ENCODE results near the gene C6orf52. TPM values are rescaled to one million over a fixed set of nuclear protein-coding genes. Genes with fewer than 3 reads are reported as not detected.

C6orf52 gene
- total and polyA plus RNA-seq, 2 donors (not counting 3 experiments of a cell fraction or from before 2014, with no cell fraction given), result 0.54 TPM; not detected in 1

DNA sequence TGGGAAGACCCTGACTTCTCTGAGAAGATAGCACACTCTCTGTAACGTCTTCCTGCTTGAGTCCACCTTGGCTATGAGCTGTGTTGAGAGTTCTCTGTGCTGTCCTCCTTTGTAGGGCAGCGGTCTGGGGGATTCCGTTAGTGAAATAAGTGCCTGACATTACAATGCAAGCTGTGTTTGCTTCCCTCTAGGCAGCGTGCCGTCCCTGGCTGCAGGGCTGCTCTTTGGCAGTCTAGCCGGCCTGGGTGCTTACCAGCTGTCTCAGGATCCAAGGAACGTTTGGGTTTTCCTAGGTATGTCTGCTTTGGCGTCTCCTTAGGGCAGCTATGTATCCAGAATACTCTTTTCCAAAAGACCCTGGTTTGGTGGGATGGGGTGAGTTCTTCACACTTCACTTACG, 31.3 kb upstream of the C6orf52 start:
- no peak for FAIRE-seq
- no peaks in the 10 kb centered on the region for H4K20me1 ChIP-seq (replicated peaks; ENCODE audit: control insufficient read depth, extremely low read depth, insufficient read depth, low read length)
- no peak overlapping the region for H3K27ac ChIP-seq (ENCODE audit: insufficient read depth, low read depth, low read length)
- H3K27me3 ChIP-seq (ENCODE audit: control insufficient read depth in 2 of 2, insufficient read depth in 2 of 2, low read length in 2 of 2), result no peaks in the 10 kb centered on the region
- no peak overlapping the region for H3K9ac ChIP-seq (replicated peaks; ENCODE audit: extremely low read depth, insufficient read depth, low read length)
- H3K4me2 ChIP-seq (ENCODE audit: insufficient read depth, low read length), result no peak overlapping the region
- no peak overlapping the region for H3K4me3 ChIP-seq (replicated peaks in 1 of 3; ENCODE audit: insufficient read depth in 1 of 3, low read depth in 1 of 3, low read length in 3 of 3)
- H3K9me1 ChIP-seq (replicated peaks; ENCODE audit: control insufficient read depth, extremely low read depth, insufficient read depth, low read length), result no peaks in the 10 kb centered on the region
- POLR2A ChIA-PET, result no interaction called here
- H3K36me3 ChIP-seq (ENCODE audit: control insufficient read depth in 2 of 2, extremely low read depth in 1 of 2, insufficient read depth in 2 of 2, low read length in 2 of 2), result no peaks in the 10 kb centered on the region
- DNase-seq (ENCODE audit: low read depth, low spot score), result no peak
- TF ChIP-seq, protein P1, sequence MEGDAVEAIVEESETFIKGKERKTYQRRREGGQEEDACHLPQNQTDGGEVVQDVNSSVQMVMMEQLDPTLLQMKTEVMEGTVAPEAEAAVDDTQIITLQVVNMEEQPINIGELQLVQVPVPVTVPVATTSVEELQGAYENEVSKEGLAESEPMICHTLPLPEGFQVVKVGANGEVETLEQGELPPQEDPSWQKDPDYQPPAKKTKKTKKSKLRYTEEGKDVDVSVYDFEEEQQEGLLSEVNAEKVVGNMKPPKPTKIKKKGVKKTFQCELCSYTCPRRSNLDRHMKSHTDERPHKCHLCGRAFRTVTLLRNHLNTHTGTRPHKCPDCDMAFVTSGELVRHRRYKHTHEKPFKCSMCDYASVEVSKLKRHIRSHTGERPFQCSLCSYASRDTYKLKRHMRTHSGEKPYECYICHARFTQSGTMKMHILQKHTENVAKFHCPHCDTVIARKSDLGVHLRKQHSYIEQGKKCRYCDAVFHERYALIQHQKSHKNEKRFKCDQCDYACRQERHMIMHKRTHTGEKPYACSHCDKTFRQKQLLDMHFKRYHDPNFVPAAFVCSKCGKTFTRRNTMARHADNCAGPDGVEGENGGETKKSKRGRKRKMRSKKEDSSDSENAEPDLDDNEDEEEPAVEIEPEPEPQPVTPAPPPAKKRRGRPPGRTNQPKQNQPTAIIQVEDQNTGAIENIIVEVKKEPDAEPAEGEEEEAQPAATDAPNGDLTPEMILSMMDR (IDR thresholded peaks at IDR 0.05; ENCODE audit: extremely low read depth in 1 of 2, insufficient read depth in 1 of 2, low read depth in 1 of 2, low read length in 2 of 2), result no peak
- TF ChIP-seq GATA2 (IDR thresholded peaks at IDR 0.05; ENCODE audit: insufficient read depth, insufficient read length, low read depth, low read length) (no peak), FOS (IDR thresholded peaks at IDR 0.05; ENCODE audit: borderline replicate concordance, insufficient read depth, low read length) (no peak), JUN (IDR thresholded peaks at IDR 0.05; ENCODE audit: borderline replicate concordance, insufficient read depth, insufficient read length, low read depth) (no peak), MYC (IDR thresholded peaks at IDR 0.05; ENCODE audit: low read depth, low read length) (no peak), POLR2AphosphoS5 (IDR thresholded peaks at IDR 0.05; ENCODE audit: insufficient read depth, low read depth, low read length) (no peak), POLR2A (IDR thresholded peaks at IDR 0.05; ENCODE audit: low read depth, low read length) (no peak), EZH2 (IDR thresholded peaks at IDR 0.05; ENCODE audit: borderline replicate concordance, low read depth, low read length, severe bottlenecking) (no peak)
- TF ChIP-seq, protein P2, sequence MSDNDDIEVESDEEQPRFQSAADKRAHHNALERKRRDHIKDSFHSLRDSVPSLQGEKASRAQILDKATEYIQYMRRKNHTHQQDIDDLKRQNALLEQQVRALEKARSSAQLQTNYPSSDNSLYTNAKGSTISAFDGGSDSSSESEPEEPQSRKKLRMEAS (IDR thresholded peaks at IDR 0.05; ENCODE audit: insufficient read depth, insufficient read length), result no peak
- no peaks in the 10 kb centered on the region for H3K9me3 ChIP-seq (replicated peaks; ENCODE audit: control insufficient read depth, insufficient read depth, low read length)
- intact Hi-C loops (cut with micrococcal nuclease) (loop anchor here (10.0 kb wide), 1 partner anchor 369 kb away; the partner anchor contains the start of gene SMIM13), dilution Hi-C loops (cut with MboI; ENCODE audit: extremely low pct_ligation_motif_present, low sequenced_read_pairs) (no loop called here)
- H3K79me2 ChIP-seq (ENCODE audit: control insufficient read depth, insufficient read depth, low read length), result no peaks in the 10 kb centered on the region
- no TSS peak for BruUV-seq (replicated peaks)
- H2AFZ ChIP-seq (ENCODE audit: low read depth, low read length), result no peak overlapping the region
- CTCF ChIA-PET, result no interaction called here
- peaks cover 10% of the 10 kb centered on the region for H3K4me1 ChIP-seq (ENCODE audit: control insufficient read depth, extremely low read depth, insufficient read depth, low read length)

Data from endothelial cell of umbilical vein (primary cell).